Uterus (tissue), 4 donors: ENCODE data around the gene FARP2. TPM values are rescaled to one million over a fixed set of nuclear protein-coding genes. Genes with fewer than 3 reads are reported as not detected.
"Not testable (repeated sequence)": the region's sequence is repeated elsewhere in the genome, so short reads cannot be mapped to it uniquely, and the experiment has no call there.

Source experiments
- DNase-seq, 2 donors: peaks; one replicate each; pipeline ENCODE4 v3.0.0-alpha.2; 2019 to 2020
- H3K27ac ChIP-seq, 2 donors: fragments of 200-600 bp; sonication (generic); 1 replicate in 1 of 2; 2 replicates in 1 of 2; pipeline ENCODE4 v1.5.1; 2016 to 2018
- H3K27me3 ChIP-seq, 2 donors: fragments of 200-600 bp; sonication (generic); one replicate each; pipeline ENCODE4 v1.5.1; 2018 to 2019; ENCODE audit warnings: control low read depth in 1 of 2
- H3K36me3 ChIP-seq, 2 donors: fragments of 200-600 bp; sonication (generic); one replicate each; pipeline ENCODE4 v1.5.1; 2019; ENCODE audit warnings: control low read depth in 1 of 2
- H3K4me1 ChIP-seq, 2 donors: fragments of 200-600 bp; sonication (generic); one replicate each; pipeline ENCODE4 v1.5.1; 2018 to 2019; ENCODE audit warnings: control low read depth in 1 of 2
- H3K4me3 ChIP-seq, 2 donors: fragments of 200-600 bp; sonication (generic); 1 replicate in 1 of 2; 2 replicates in 1 of 2; pipeline ENCODE4 v1.5.1; 2018 to 2019; ENCODE audit warnings: mild to moderate bottlenecking in 1 of 2
- H3K9me3 ChIP-seq, 2 donors: fragments of 200-600 bp; sonication (generic); one replicate each; pipeline ENCODE4 v1.5.1; 2019; ENCODE audit warnings: control low read depth in 1 of 2
- CTCF ChIP-seq, 4 experiments: fragments of 200-600 bp in 2 of 4; fragments of 450-650 bp in 2 of 4; sonication (generic) in 2 of 4; IDR thresholded peaks; one replicate each; pipeline ENCODE4 v1.5.1; 2016 to 2019; ENCODE audit warnings: antibody characterized with exemption in 4 of 4, mild to moderate bottlenecking in 2 of 4, moderate library complexity in 1 of 4
- POLR2A ChIP-seq, 2 donors: fragments of 450-650 bp; IDR thresholded peaks; one replicate each; pipeline ENCODE4 v1.6.1; 2016; ENCODE audit warnings: antibody characterized with exemption in 2 of 2, mild to moderate bottlenecking in 1 of 2, moderate library complexity in 1 of 2
- intact Hi-C: fragments of 100-400 bp; cut with DNase I; formaldehyde crosslinking; loops from one replicate; pipeline ENCODE4 v1.15.1; 2023; ENCODE audit warnings: low total_unique reads
- total RNA-seq, 4 donors: library from RNA; depleted of rRNA in 3 of 4; stranded (reverse); fragments of >200 nt in 3 of 4; gene quantifications; one replicate each; pipeline versions ENCODE4 v1.1.0 to v1.2.4, GENCODE V29; 2014 to 2023
- donor health status: DM: yes; HTN: yes; CAD: no.

Gene FARP2
- total RNA-seq, 4 donors from 2014 or later, result 20.0 to 92.0 (median 40.6) TPM

DNA sequence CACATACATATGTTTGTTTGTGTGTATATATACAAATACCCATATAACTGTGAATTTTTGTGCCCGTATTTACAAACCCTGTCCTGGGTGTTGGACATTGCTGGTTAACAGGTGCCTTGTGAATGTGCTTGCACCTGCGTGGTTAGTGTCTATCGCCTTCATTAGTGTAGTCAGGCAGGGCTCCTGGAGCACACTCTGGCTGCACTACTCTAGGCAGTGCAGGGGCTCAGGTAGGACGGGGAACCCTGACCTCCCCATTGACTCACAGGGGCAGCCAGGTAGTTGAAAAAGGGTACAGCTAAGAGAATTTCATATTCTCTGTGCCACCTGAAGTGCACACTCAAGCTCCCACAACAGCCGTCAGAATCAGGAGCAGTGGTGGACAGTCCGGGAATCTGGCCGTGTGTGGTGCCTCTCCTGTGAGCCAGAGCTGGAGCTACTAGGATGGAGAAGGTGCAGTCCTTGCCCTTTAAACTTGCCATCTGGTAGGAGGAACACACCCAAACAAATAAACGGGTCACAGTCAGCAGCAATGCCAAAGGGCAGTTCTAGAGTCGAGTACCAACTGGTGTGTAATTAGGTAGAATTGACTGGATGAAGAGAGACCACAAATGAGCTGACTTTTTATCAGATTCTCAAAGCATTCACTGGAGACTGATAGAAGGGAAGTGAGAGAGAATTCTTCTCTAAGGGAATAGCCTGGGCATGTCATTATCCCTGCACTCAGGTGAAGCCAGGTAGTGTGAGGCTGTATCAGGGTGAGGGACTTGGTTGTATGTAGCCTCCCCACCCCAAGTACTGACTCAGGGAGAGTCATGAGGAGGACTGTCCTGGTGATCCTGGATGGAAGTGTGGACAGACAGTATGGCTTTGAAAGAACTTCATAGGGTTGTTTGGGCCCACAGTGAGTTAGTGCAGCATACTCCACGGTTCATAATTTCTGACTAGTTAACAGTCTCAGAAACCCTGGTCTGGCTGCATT, 44.1 kb downstream of the FARP2 start:
- no peaks in the 10 kb centered on the region for H3K4me1 ChIP-seq
- intact Hi-C loops, result no loop called here
- no peak overlapping the region for H3K27ac ChIP-seq
- no peaks in the 10 kb centered on the region for H3K9me3 ChIP-seq
- H3K4me3 ChIP-seq, result no peak overlapping the region
- no peaks in the 10 kb centered on the region for H3K27me3 ChIP-seq
- TF ChIP-seq CTCF (IDR thresholded peaks at IDR 0.05), result no peak
- TF ChIP-seq POLR2A (IDR thresholded peaks at IDR 0.05), result no peak
- no peaks in the 10 kb centered on the region for H3K36me3 ChIP-seq
- DNase-seq, result no peak

GRCh38 chr2:241408849-241409248, 52.8 kb downstream of the FARP2 start:
- intact Hi-C loops, result no loop called here
- Histone ChIP-seq H3K4me1 (no peaks in the 10 kb centered on the region), H3K27me3 (no peaks in the 10 kb centered on the region), H3K36me3 (no peaks in the 10 kb centered on the region), H3K9me3 (no peaks in the 10 kb centered on the region), H3K27ac (no peak overlapping the region), H3K4me3 (no peak overlapping the region)
- no peak for TF ChIP-seq POLR2A (IDR thresholded peaks at IDR 0.05)
- TF ChIP-seq CTCF (IDR thresholded peaks at IDR 0.05), result no peak
- no peak for DNase-seq

DNA sequence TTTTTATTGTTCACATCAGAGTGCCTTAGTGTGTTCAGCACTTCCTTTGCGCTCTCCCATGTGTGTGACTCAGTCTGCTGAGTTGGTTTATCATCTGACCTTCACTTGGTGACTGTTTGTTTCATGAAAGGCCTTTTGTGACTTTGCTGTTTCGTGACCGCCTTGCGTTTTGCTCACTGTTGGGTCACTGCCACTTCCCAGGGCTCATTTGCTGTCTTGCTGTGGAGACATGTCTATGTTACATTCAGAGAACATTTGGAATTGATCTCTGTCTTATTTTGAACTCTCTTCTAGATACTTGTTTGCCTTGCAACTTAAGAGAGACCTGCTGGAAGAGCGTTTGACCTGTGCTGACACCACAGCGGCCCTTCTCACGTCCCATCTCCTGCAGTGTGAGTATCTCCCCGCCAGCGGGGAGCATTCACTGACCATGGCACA, 54.7 kb downstream of the FARP2 start:
- DNase-seq, result no peak
- TF ChIP-seq CTCF (IDR thresholded peaks at IDR 0.05) (no peak), POLR2A (IDR thresholded peaks at IDR 0.05) (no peak)
- no peaks in the 10 kb centered on the region for H3K4me1 ChIP-seq
- H3K9me3 ChIP-seq, result no peaks in the 10 kb centered on the region
- H3K4me3 ChIP-seq, result no peak overlapping the region
- no peaks in the 10 kb centered on the region for H3K27me3 ChIP-seq
- no peaks in the 10 kb centered on the region for H3K36me3 ChIP-seq
- no peak overlapping the region for H3K27ac ChIP-seq
- intact Hi-C loops, result no loop called here

GRCh38 chr2:241412144-241412543, 56.1 kb downstream of the FARP2 start:
- DNase-seq, result no peak
- Histone ChIP-seq H3K4me1 (no peaks in the 10 kb centered on the region), H3K4me3 (no peak overlapping the region), H3K27ac (no peak overlapping the region), H3K36me3 (no peaks in the 10 kb centered on the region), H3K9me3 (no peaks in the 10 kb centered on the region), H3K27me3 (no peaks in the 10 kb centered on the region)
- intact Hi-C loops, result no loop called here
- no peak for TF ChIP-seq POLR2A (IDR thresholded peaks at IDR 0.05)
- TF ChIP-seq CTCF (IDR thresholded peaks at IDR 0.05), result no peak

DNA sequence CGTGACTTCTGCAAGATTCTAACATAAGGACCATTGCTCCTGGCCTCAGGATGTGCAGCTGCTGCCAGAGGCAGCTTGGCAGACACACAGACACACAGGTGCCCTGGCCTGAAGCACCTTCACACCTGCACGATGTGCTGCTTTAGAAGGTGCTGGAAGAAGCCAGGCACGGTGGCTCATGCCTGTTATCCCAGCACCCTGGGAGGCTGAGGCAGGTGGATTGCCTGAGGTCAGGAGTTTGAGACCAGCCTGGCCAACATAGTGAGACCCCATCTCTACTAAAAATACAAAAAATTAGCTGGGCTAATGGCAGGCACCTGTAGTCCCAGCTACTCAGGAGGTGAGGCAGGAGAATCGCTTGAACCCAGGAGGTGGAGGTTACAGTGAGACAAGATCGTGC, 57.4 kb downstream of the FARP2 start:
- H3K4me3 ChIP-seq, DNase-seq, H3K36me3 ChIP-seq, H3K27ac ChIP-seq, H3K9me3 ChIP-seq, H3K4me1 ChIP-seq, intact Hi-C loops, H3K27me3 ChIP-seq: not testable (repeated sequence)
